ENCODE measurements around the gene NALCN. TPM values are rescaled to one million over a fixed set of nuclear protein-coding genes. Genes with fewer than 3 reads are reported as not detected.

Gene NALCN
- total and polyA plus RNA-seq, 2 of the 8 experiments (the other 6 are each of a cell fraction or from before 2014, with no cell fraction given) = 0.26 to 0.54 TPM

GRCh38 chr13:101026328-101026727, 390.0 kb downstream of the NALCN start (continued):
- TF ChIP-seq EP300 (IDR thresholded peaks at IDR 0.05; ENCODE audit: borderline replicate concordance in 1 of 2, low read depth in 2 of 2, low read length in 2 of 2) (no peak), SIRT6 (IDR thresholded peaks at IDR 0.05; ENCODE audit: low read length) (no peak), POLR2A (IDR thresholded peaks at IDR 0.05; ENCODE audit: control extremely low read depth in 1 of 2, low read depth in 2 of 2, low read length in 2 of 2) (no peak), TEAD4 (IDR thresholded peaks at IDR 0.05; ENCODE audit: low read depth, low read length) (no peak), E2F6 (IDR thresholded peaks at IDR 0.05) (no peak), FOSL1 (IDR thresholded peaks at IDR 0.05; ENCODE audit: insufficient read depth, low read depth, low read length) (no peak)

Data from H1 (cell line).